Stomach (tissue), 9 donors: ENCODE measurements around the gene PRTN3. TPM values are rescaled to one million over a fixed set of nuclear protein-coding genes. Genes with fewer than 3 reads are reported as not detected.

ENCODE experiments used
- DNase-seq, 2 donors: peaks; one replicate each; pipeline versions ENCODE4 v3.0.0 to v3.0.0-alpha.2; 2013 to 2019
- H3K27ac ChIP-seq, 5 donors: fragments of 200-600 bp in 4 of 5; sonication (generic) in 4 of 5; one replicate each; pipeline ENCODE4 v1.5.1; 2013 to 2019; ENCODE audit warnings: mild to moderate bottlenecking in 1 of 5, moderate library complexity in 1 of 5
- H3K27me3 ChIP-seq, 3 donors: fragments of 200-600 bp; sonication (generic); one replicate each; pipeline ENCODE4 v1.5.1; 2017 to 2019; ENCODE audit warnings: mixed run types in 1 of 3
- H3K36me3 ChIP-seq, 4 donors: fragments of 200-600 bp; sonication (generic); 1 replicate in 3 of 4; 2 replicates in 1 of 4; pipeline ENCODE4 v1.5.1; 2016 to 2019
- H3K4me1 ChIP-seq, 4 donors: fragments of 200-600 bp; sonication (generic); one replicate each; pipeline ENCODE4 v1.5.1; 2016 to 2019
- H3K4me3 ChIP-seq, 4 donors: fragments of 200-600 bp; sonication (generic) in 3 of 4; one replicate each; pipeline ENCODE4 v1.5.1; 2016 to 2019; ENCODE audit warnings: mild to moderate bottlenecking in 1 of 4
- H3K9me3 ChIP-seq, 4 donors: fragments of 200-600 bp; sonication (generic); one replicate each; pipeline ENCODE4 v1.5.1; 2016 to 2019
- CTCF ChIP-seq, 7 experiments: fragments of 450-650 bp in 4 of 7; fragments of 200-600 bp in 3 of 7; sonication (generic) in 3 of 7; IDR thresholded peaks; one replicate each; pipeline ENCODE4 v1.5.1; 2016 to 2019; ENCODE audit warnings: antibody characterized with exemption in 7 of 7, control low read depth in 2 of 7, mild to moderate bottlenecking in 1 of 7
- EP300 ChIP-seq: sonication (generic); formaldehyde crosslinking; IDR thresholded peaks from one replicate; pipeline ENCODE4 v1.6.1; 2017; ENCODE audit warnings: antibody characterized with exemption
- POLR2A ChIP-seq, 4 donors: fragments of 450-650 bp; IDR thresholded peaks; one replicate each; pipeline ENCODE4 v1.6.1; 2016; ENCODE audit warnings: antibody characterized with exemption in 4 of 4, control low read depth in 2 of 4, mild to moderate bottlenecking in 1 of 4, moderate library complexity in 1 of 4
- POLR2AphosphoS5 ChIP-seq, 3 donors: sonication (generic); formaldehyde crosslinking; IDR thresholded peaks; one replicate each; pipeline ENCODE4 v1.6.1; 2016; ENCODE audit warnings: antibody characterized with exemption in 3 of 3
- WGBS, 5 donors: extraction: QIAGEN DNeasy Blood & Tissue Kit in 3 of 5; methylation state at CpG; one replicate each; pipeline versions ENCODE4 v1.1.5 to v1.1.7; 2013 to 2018; 5-methylcytosine and 5-hydroxymethylcytosine counted together
- intact Hi-C: fragments of 100-400 bp; cut with DNase I; formaldehyde crosslinking; loops from one replicate; pipeline ENCODE4 v1.15.1; 2023; ENCODE audit warnings: low total_unique reads
- polyA plus RNA-seq, 3 donors: library from polyadenylated mRNA; stranded (reverse); fragments of 200-250 nt; gene quantifications; one replicate each; pipeline ENCODE4 v1.2.3, GENCODE V29; 2013
- total RNA-seq, 5 donors: library from RNA; depleted of rRNA; stranded (reverse); fragments of >200 nt; gene quantifications; one replicate each; pipeline versions ENCODE4 v1.1.0 to v1.2.3, GENCODE V29; 2014 to 2016
- donor health status: healthy with polysubstance abuse.
- donor health status: Bipolar disorder and iron deficiency.
- donor health status: healthy.

Gene PRTN3
- total and polyA plus RNA-seq, 8 donors, result 0.15 to 2.6 TPM; not detected in 6

- no peak for DNase-seq
- intact Hi-C loops, result no loop called here
- WGBS, 5 donors, result 95 to 98% (median 96%) methylated on average over 52 to 64 of the region's 64 CpGs
- TF ChIP-seq EP300 (no peak), POLR2AphosphoS5 (IDR thresholded peaks at IDR 0.05) (no peak), CTCF (IDR thresholded peaks at IDR 0.05) (no peak), POLR2A (IDR thresholded peaks at IDR 0.05) (no peak)
- Histone ChIP-seq H3K27me3 (no peaks in the 10 kb centered on the region), H3K4me1 (peaks cover 0 to 2% (median 0%) of the 10 kb centered on the region in 4 donors), H3K36me3 (peaks cover 57 to 100% (median 99%) of the 10 kb centered on the region in 4 donors), H3K4me3 (no peak overlapping the region), H3K27ac (no peak overlapping the region), H3K9me3 (no peaks in the 10 kb centered on the region)
Observed at GRCh38 chr19:885536-886224, 44.9 kb downstream of the PRTN3 start.

- no peak overlapping the region for H3K27ac ChIP-seq
- H3K36me3 ChIP-seq, result peaks cover 44 to 90% (median 89%) of the 10 kb centered on the region in 4 donors
- intact Hi-C loops, result no loop called here
- no peaks in the 10 kb centered on the region for H3K27me3 ChIP-seq
- no peak for TF ChIP-seq CTCF (IDR thresholded peaks at IDR 0.05)
- TF ChIP-seq EP300, result no peak
- TF ChIP-seq POLR2A (IDR thresholded peaks at IDR 0.05), result no peak
- no peak for TF ChIP-seq POLR2AphosphoS5 (IDR thresholded peaks at IDR 0.05)
- peak in 1 of 2 donors; percentile 55 for DNase-seq
- WGBS, 5 donors, result 83 to 88% (median 86%) methylated on average over 16 of the region's 16 CpGs
- peaks cover 3 to 16% (median 12%) of the 10 kb centered on the region in 4 donors for H3K4me1 ChIP-seq
- no peak overlapping the region for H3K4me3 ChIP-seq
- no peaks in the 10 kb centered on the region for H3K9me3 ChIP-seq
Observed at GRCh38 chr19:887072-887471, 46.3 kb downstream of the PRTN3 start.

- no peak overlapping the region for H3K27ac ChIP-seq
- H3K27me3 ChIP-seq, result no peaks in the 10 kb centered on the region
- no peak for DNase-seq
- intact Hi-C loops, result no loop called here
- H3K4me3 ChIP-seq, result no peak overlapping the region
- WGBS, 5 donors, result 94 to 96% (median 95%) methylated on average over 10 of the region's 10 CpGs
- H3K4me1 ChIP-seq, result peaks cover 5 to 19% (median 15%) of the 10 kb centered on the region in 4 donors
- H3K9me3 ChIP-seq, result no peaks in the 10 kb centered on the region
- TF ChIP-seq CTCF (IDR thresholded peaks at IDR 0.05) (no peak), POLR2AphosphoS5 (IDR thresholded peaks at IDR 0.05) (no peak), EP300 (no peak), POLR2A (IDR thresholded peaks at IDR 0.05) (no peak)
- peaks cover 39 to 85% (median 84%) of the 10 kb centered on the region in 4 donors for H3K36me3 ChIP-seq
Observed at GRCh38 chr19:887599-887998, 46.8 kb downstream of the PRTN3 start.

GRCh38 chr19:888581-889385, 48.0 kb downstream of the PRTN3 start:
- WGBS, 5 donors, result 86 to 91% (median 89%) methylated on average over 24 to 30 of the region's 30 CpGs
- TF ChIP-seq EP300 (no peak), POLR2A (IDR thresholded peaks at IDR 0.05) (no peak), POLR2AphosphoS5 (IDR thresholded peaks at IDR 0.05) (no peak), CTCF (IDR thresholded peaks at IDR 0.05) (no peak)

More at GRCh38 chr19:888581-889385, 48.0 kb downstream of the PRTN3 start:
- intact Hi-C loops, result no loop called here
- DNase-seq, result no peak
- Histone ChIP-seq H3K36me3 (peaks cover 31 to 73% (median 72%) of the 10 kb centered on the region in 4 donors), H3K27me3 (no peaks in the 10 kb centered on the region), H3K4me3 (no peak overlapping the region), H3K9me3 (no peaks in the 10 kb centered on the region), H3K4me1 (peaks cover 5 to 24% (median 15%) of the 10 kb centered on the region in 4 donors), H3K27ac (no peak overlapping the region)
